Peyer's patch (tissue), 4 donors: ENCODE measurements around the gene CFAP77. TPM values are rescaled to one million over a fixed set of nuclear protein-coding genes. Genes with fewer than 3 reads are reported as not detected.
A peak's percentile ranks its signal among the peaks of the same experiment; 100 is the strongest.

Experiments
- DNase-seq, 3 donors: peaks; one replicate each; pipeline ENCODE4 v3.0.0-alpha.2; 2017 to 2019
- H3K27ac ChIP-seq, 4 donors: fragments of 200-600 bp; sonication (generic); one replicate each; pipeline ENCODE4 v1.5.1; 2016 to 2019
- H3K27me3 ChIP-seq, 2 donors: fragments of 200-600 bp; sonication (generic); one replicate each; pipeline ENCODE4 v1.5.1; 2019
- H3K36me3 ChIP-seq, 3 donors: fragments of 200-600 bp; sonication (generic); one replicate each; pipeline ENCODE4 v1.5.1; 2016 to 2019
- H3K4me1 ChIP-seq, 4 donors: fragments of 200-600 bp; sonication (generic); one replicate each; pipeline ENCODE4 v1.5.1; 2016 to 2019
- H3K4me3 ChIP-seq, 4 donors: fragments of 200-600 bp; sonication (generic); 1 replicate in 3 of 4; 2 replicates in 1 of 4; pipeline ENCODE4 v1.5.1; 2016 to 2019; ENCODE audit warnings: mild to moderate bottlenecking in 1 of 4
- H3K9me3 ChIP-seq, 4 donors: fragments of 200-600 bp; sonication (generic); one replicate each; pipeline ENCODE4 v1.5.1; 2016 to 2019; ENCODE audit warnings: mild to moderate bottlenecking in 1 of 4
- CTCF ChIP-seq, 6 experiments: fragments of 450-650 bp in 4 of 6; fragments of 200-600 bp in 2 of 6; sonication (generic) in 1 of 6; IDR thresholded peaks; one replicate each; pipeline ENCODE4 v1.5.1; 2017 to 2019; ENCODE audit warnings: antibody characterized with exemption in 6 of 6, mild to moderate bottlenecking in 3 of 6, moderate library complexity in 1 of 6
- POLR2A ChIP-seq, 2 donors: fragments of 450-650 bp; IDR thresholded peaks; one replicate each; pipeline ENCODE4 v1.5.1; 2017; ENCODE audit warnings: antibody characterized with exemption in 2 of 2, mild to moderate bottlenecking in 2 of 2, moderate library complexity in 2 of 2
- total RNA-seq, 4 donors: library from RNA; depleted of rRNA; stranded (reverse); fragments of >200 nt; gene quantifications; one replicate each; pipeline ENCODE4 v1.1.0, GENCODE V29; 2016

Gene CFAP77
- total RNA-seq, 4 donors from 2014 or later: not detected

GRCh38 chr9:132505991-132506655, 96.1 kb downstream of the CFAP77 start:
- H3K27ac ChIP-seq: no peak overlapping the region
- H3K4me3 ChIP-seq: no peak overlapping the region
- H3K4me1 ChIP-seq: no peaks in the 10 kb centered on the region
- TF ChIP-seq CTCF (IDR thresholded peaks at IDR 0.05): no peak
- no peak for TF ChIP-seq POLR2A (IDR thresholded peaks at IDR 0.05)
- no peak for DNase-seq
- no peaks in the 10 kb centered on the region for H3K9me3 ChIP-seq
- no peaks in the 10 kb centered on the region for H3K27me3 ChIP-seq
- H3K36me3 ChIP-seq: no peaks in the 10 kb centered on the region

- H3K9me3 ChIP-seq: no peaks in the 10 kb centered on the region
- no peaks in the 10 kb centered on the region for H3K27me3 ChIP-seq
- no peaks in the 10 kb centered on the region for H3K4me1 ChIP-seq
- H3K36me3 ChIP-seq: no peaks in the 10 kb centered on the region
- DNase-seq: no peak
- TF ChIP-seq CTCF (IDR thresholded peaks at IDR 0.05) (no peak), POLR2A (IDR thresholded peaks at IDR 0.05) (no peak)
- H3K27ac ChIP-seq: no peak overlapping the region
- H3K4me3 ChIP-seq: no peak overlapping the region
Observed at GRCh38 chr9:132506977-132507669, 97.1 kb downstream of the CFAP77 start.

GRCh38 chr9:132507670-132508469, 97.9 kb downstream of the CFAP77 start:
- DNase-seq: peak; percentile 60 to 82 (median 68)
- no peak for TF ChIP-seq POLR2A (IDR thresholded peaks at IDR 0.05)
- peak; percentile 36 to 77 (median 70) for TF ChIP-seq CTCF (IDR thresholded peaks at IDR 0.05)
- Histone ChIP-seq H3K27ac (no peak overlapping the region), H3K4me3 (no peak overlapping the region), H3K36me3 (no peaks in the 10 kb centered on the region), H3K9me3 (no peaks in the 10 kb centered on the region), H3K4me1 (no peaks in the 10 kb centered on the region), H3K27me3 (no peaks in the 10 kb centered on the region)

- H3K4me1 ChIP-seq: no peaks in the 10 kb centered on the region
- DNase-seq: no peak
- H3K36me3 ChIP-seq: no peaks in the 10 kb centered on the region
- no peak overlapping the region for H3K4me3 ChIP-seq
- TF ChIP-seq POLR2A (IDR thresholded peaks at IDR 0.05) (no peak), CTCF (IDR thresholded peaks at IDR 0.05) (no peak)
- no peaks in the 10 kb centered on the region for H3K27me3 ChIP-seq
- no peak overlapping the region for H3K27ac ChIP-seq
- H3K9me3 ChIP-seq: no peaks in the 10 kb centered on the region
Observed at GRCh38 chr9:132509928-132510874, 100.2 kb downstream of the CFAP77 start.
